Measurements from ENCODE around the gene AP3M1.

Gene AP3M1

GRCh38 chr10:74133923-74134820, 16.5 kb downstream of the AP3M1 start:
- DNase-seq (ENCODE audit: low spot score) = no peak
- TF ChIP-seq CTCF (IDR thresholded peaks at IDR 0.05; ENCODE audit: extremely low read depth, missing control alignments) = no peak

- DNase-seq (ENCODE audit: low spot score) = no peak
- no peak for TF ChIP-seq CTCF (IDR thresholded peaks at IDR 0.05; ENCODE audit: extremely low read depth, missing control alignments)
These were observed 27.5 kb downstream of the AP3M1 start for GRCh38 chr10:74123081-74123480.

DNA sequence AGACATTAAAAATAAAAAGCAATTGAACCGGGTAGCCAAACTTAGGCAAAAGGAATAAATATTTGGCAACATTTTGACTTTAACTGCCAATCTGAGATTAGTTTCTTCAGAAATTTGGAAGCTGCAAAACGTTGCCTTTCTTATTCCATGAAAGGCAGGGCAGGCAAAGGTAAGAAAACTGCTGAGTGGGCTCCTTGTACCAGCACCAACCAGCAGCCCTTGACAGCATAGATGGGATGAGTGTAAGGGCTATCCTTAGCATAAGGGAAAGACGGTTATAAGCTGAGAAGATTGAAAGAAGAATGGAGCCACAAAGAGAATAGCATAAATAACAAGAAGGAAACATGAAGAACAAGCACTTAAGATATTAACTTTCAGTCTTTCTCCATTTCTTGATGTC, 28.6 kb downstream of the AP3M1 start:
- no peak for DNase-seq (ENCODE audit: low spot score)
- TF ChIP-seq CTCF (IDR thresholded peaks at IDR 0.05; ENCODE audit: extremely low read depth, missing control alignments) = no peak

- no peak for TF ChIP-seq CTCF (IDR thresholded peaks at IDR 0.05; ENCODE audit: extremely low read depth, missing control alignments)
- DNase-seq (ENCODE audit: low spot score) = no peak
These were observed 29.3 kb downstream of the AP3M1 start for GRCh38 chr10:74121368-74121767.

DNA sequence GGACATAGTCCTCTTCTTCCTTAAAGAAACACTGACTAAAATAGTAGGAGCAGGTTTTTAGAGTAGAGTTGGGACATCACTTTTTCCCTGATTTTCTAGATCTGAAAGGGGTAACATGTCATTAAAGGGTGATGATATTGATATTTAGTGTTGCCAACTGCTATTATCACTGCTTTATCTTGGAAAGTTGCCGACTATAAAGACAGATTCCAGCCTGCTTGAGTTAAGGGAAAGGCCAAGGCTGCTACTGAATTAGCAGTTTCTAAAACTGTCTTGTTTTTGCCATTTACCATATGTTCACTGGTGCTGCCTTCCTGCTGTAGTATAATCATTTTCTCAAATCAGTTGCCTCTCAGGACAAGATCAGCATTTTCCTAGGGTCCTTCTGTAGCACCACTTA, 29.7 kb downstream of the AP3M1 start:
- no peak for TF ChIP-seq CTCF (IDR thresholded peaks at IDR 0.05; ENCODE audit: extremely low read depth, missing control alignments)
- no peak for DNase-seq (ENCODE audit: low spot score)

DNA sequence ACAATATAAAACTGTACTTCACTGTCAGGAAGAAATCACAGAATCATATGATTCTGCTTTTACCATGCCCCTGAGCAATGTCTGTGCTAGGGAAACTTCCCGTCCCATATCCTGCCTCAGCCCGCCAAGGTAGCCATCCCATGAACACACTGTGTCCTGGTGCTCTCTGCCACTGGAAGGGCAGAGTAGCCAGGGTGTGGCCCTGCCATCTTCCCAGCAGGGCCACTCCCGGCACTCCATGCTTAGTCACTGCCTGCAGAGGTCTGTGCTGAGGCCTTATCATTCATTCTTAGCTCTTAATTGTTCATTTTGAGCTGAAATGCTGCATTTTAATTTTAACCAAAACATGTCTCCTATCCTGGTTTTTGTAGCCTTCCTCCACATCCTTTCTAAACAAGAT, 31.8 kb downstream of the AP3M1 start:
- DNase-seq (ENCODE audit: low spot score) = no peak
- no peak for TF ChIP-seq CTCF (IDR thresholded peaks at IDR 0.05; ENCODE audit: extremely low read depth, missing control alignments)

- TF ChIP-seq CTCF (IDR thresholded peaks at IDR 0.05; ENCODE audit: extremely low read depth, missing control alignments) = no peak
- peak; percentile 33 for DNase-seq (ENCODE audit: low spot score)
These were observed 32.9 kb downstream of the AP3M1 start for GRCh38 chr10:74117738-74118137.
